Hematopoietic multipotent progenitor cell treated with erythropoietin and hydrocortisone succinate and interleukin-3 and kit ligand, for 4 days (in vitro differentiated cells): ENCODE measurements around the gene ZNF428.
"Not testable (repeated sequence)": the region's sequence is repeated elsewhere in the genome, so short reads cannot be mapped to it uniquely, and the experiment has no call there.

Experiments
- DNase-seq: peaks from one replicate; pipeline ENCODE4 v3.0.0-alpha.2; 2015

Gene ZNF428

GRCh38 chr19:43639519-43640423 lies 20.3 kb upstream of the ZNF428 start, which contains the start of gene CADM4:
Gene CADM4, minus strand, starts transcription at chr19:43639850. Its CDS starts 60 bp downstream, at chr19:43639790.
- DNase-seq, result peak; percentile 42

GRCh38 chr19:43638995-43639518 lies 19.6 kb upstream of the ZNF428 start:
- DNase-seq, result no peak

DNA sequence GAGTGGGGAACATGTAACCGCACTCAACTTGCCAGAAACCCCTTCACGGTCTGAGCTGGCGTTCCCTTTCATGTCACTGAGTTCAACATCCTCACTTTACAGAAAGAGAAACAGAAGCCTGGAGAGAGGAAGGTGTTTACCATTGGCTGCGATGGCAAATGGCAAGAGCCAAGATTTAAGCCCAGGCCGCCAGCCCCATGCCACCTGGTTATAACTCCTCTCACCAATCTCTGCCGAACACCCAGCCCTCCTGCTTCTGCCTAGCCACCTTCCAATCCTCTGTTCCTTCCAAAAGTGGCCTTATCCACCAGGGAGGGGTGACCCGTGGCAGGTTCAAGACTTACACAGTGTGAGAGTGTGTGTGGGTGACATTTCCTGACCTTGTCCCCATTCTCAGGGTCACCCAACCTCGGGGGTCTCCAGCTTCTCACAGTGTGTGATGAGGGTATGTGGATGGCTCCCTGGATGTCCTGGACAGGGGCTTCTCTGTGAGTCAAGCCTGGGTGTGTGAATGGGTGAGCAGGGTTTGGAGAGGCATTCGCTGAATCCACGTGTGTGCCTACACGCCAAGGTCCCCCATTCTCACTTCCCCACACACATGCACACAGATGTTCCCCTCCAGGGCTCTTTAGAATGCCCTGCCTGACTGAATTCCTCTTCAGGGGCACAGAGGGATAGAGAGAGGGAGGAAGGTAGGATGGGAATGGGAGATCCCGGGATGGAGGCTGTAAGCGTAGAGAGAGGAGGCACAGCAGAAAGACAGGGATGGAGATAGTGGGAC lies 19.0 kb upstream of the ZNF428 start:
- DNase-seq, result no peak

GRCh38 chr19:43636121-43636683 lies 16.8 kb upstream of the ZNF428 start:
- DNase-seq, result no peak

GRCh38 chr19:43635561-43635940 lies 16.1 kb upstream of the ZNF428 start:
- not testable (repeated sequence) for DNase-seq

GRCh38 chr19:43634872-43635560 lies 15.6 kb upstream of the ZNF428 start:
- DNase-seq, result no peak

- no peak for DNase-seq
Measured at GRCh38 chr19:43634506-43634871, 15.1 kb upstream of the ZNF428 start.

- DNase-seq, result no peak
Measured at GRCh38 chr19:43634068-43634467, 14.6 kb upstream of the ZNF428 start.

DNA sequence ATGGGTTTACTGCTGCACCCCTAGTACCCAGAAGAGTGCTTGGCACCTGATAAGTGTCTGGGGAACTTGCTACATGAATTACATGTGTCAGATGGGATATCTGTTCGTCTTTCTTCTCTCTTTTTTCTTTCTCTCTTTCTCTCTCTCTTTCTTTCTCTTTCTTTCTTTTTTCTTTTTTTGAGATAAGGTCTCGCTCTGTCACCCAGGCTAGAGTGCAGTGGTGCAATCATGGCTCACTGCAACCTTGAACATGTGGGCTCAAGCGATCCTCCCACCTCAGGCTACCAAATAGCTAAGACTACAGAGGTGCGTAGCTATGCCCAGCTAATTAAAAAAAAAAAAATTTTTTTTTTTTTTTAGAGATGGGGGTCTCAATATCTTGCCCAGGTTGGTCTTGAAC lies 14.1 kb upstream of the ZNF428 start:
- DNase-seq, result no peak

- no peak for DNase-seq
Measured at GRCh38 chr19:43631491-43631890, 12.1 kb upstream of the ZNF428 start.

DNA sequence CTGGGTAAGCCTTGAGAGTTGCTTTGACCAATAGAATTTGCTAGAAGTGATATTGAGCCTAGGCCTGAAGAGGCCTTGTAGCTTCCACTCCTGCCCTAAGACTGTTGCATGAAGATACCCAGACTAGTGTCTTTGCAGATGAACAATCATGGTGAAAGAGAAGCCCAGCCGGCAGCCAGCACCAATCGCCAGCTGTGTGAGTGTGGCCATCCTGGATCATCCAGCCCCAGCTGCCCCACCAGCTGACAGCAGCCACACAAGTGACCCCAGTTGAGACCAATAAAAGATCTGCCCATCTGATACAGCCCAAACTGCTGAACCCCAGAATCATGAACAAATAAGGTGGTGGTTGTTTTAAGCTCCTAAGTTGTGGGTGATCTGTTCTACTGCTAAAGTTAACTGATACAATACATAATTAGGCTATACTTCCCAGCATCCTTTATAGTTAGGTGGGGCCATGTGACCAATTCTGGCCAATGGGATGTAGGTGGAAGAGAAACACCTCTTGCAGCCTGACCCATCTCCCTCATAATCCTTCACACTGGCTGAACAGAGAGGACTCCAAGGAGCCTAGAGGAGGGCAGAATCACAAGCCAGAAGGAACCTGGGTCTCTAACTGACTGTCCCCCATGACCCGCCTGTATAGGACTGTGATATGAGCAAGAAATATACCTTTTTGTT lies 9.4 kb upstream of the ZNF428 start:
- DNase-seq, result no peak

DNA sequence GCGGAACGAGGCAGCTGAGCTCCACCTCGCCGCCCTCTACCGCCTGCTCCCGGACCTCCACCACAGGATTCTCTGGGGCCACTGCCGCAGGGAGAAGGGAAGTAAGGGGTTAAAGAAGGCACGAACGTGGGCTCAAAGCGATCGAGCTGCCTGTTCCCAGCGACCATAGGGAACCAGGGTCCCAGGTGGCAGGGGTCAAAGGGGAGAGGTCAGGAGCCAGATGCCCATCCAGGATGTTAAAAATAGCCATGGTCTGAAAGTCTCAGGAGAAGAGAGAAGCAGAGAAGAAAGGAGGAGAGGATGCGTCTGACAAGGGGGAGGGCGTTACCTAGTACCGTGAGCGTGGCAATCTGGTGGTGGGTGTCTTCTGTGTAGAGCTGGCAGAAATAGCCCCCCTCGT lies 7.4 kb upstream of the ZNF428 start:
- no peak for DNase-seq

DNA sequence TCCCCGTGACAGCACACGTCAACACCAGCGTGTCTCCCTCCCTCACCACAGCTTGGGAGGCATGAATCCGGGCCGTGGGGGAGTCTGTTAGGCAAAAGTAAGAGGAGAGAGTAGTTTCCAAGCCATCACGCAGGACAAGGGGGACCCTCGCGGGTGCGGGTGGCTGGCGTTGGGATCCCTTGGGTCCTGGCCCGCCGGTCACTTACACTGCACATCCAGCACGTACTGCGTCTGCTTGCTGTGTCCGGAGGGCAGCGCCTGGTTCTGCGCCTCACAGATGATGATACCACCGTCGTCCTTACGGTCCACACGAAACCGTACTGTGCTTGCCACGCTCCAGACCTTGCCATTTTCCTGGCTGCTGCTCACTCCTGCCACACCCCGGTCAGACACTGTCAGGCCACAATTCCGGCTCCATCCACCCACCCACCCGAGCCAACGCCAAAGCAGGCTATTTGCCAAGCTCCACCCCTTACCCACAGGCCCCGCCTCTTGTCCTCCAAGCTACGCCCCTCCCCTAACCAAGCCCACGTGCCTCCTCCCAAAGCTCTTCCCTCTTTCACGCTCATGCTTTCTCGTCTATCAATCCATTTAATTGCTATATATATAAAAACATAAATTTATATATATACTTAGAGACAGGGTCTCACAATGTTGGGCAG lies 6.6 kb upstream of the ZNF428 start:
- peak; percentile 78 for DNase-seq

GRCh38 chr19:43624933-43625332 lies 5.5 kb upstream of the ZNF428 start:
- DNase-seq, result peak; percentile 93

GRCh38 chr19:43623889-43624670 lies 4.7 kb upstream of the ZNF428 start:
- DNase-seq, result peak; percentile 48

DNA sequence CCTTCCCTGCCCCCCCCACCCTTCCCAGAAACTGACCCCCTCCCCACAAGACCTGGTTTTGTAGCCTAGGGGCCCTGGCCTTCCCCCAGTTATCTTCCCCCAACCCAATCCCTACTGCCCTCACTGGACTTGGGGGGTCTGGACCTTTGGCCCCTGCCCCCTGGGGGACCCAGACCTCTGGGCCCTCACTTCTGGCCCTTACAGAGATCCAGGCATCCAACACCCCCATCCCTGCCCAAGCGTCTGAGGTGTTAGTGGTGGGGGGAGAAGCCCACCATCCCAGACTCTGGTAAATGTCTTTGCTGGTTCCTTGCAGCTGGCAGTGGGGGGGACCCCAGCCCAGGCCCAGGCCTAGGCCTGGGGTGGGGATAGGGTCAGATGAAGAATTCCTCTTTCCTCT lies 3.5 kb upstream of the ZNF428 start:
- DNase-seq, result no peak

DNA sequence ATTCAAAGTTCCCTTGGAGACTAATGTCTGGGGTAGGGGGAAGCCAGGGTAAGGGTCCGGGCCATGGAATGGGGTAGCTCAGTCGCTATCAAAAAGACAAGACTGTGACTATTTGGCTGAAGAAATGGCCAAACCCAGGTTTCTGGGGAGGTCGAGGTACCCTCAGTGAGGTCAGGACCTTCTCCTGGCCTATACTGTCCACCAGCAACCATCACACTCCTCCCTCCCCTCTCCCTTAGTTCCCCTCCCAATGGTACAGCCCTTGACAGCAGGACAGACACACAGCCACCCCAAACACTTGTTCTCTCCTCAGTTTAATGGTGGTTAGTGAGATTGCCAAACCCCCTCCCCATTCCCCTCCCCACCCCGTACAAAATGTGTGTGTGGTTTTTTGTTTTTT lies 2.6 kb upstream of the ZNF428 start:
- no peak for DNase-seq

GRCh38 chr19:43620061-43621001 lies 902 bp upstream of the ZNF428 start:
- no peak for DNase-seq

- peak; percentile 88 for DNase-seq
Measured at GRCh38 chr19:43618921-43619261, 538 bp downstream of the ZNF428 start.

DNA sequence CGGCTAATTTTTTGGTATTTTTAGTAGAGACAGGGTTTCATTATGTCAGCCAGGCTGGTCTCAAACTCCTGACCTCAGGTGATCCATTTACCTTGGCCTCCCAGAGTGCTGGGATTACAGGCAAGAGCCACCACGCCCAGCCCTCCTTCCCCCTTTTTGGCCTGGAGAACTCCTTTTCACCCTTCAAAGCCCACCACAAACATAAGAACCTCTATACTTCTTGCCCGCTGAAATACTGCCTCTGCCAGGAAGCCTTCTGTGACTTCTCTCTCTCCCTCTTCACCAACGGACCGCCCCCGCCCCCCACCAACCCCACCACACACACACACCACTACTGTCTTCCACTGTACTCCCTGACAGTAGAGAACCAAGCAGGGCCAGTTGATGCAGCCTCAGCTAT lies 2.5 kb downstream of the ZNF428 start:
- DNase-seq, result no peak
